ENCODE measurements around the gene GGT7.

GGT7 gene

DNA sequence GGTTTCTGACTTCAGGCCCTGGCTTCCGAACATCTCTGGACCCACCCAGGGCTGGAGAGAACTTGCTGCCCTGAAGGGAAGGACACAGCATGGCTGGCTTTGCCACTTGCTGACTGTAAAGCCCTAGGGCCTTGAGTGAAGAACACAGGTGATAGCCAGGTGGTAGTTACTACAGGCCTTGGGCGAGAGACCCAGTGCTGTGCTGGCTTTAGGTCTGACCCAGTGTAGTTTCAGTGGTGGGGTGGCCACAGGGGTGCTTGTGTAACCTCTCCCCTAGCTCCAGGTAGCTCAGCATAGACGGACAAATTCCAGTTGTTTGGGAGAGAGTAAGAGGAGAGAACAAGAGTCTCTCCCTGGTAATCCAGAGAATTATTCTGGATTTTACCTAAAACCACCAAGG is 74.3 kb downstream of the GGT7 start:
- no peak for DNase-seq (ENCODE audit: low read depth)
- TF ChIP-seq, protein P1, sequence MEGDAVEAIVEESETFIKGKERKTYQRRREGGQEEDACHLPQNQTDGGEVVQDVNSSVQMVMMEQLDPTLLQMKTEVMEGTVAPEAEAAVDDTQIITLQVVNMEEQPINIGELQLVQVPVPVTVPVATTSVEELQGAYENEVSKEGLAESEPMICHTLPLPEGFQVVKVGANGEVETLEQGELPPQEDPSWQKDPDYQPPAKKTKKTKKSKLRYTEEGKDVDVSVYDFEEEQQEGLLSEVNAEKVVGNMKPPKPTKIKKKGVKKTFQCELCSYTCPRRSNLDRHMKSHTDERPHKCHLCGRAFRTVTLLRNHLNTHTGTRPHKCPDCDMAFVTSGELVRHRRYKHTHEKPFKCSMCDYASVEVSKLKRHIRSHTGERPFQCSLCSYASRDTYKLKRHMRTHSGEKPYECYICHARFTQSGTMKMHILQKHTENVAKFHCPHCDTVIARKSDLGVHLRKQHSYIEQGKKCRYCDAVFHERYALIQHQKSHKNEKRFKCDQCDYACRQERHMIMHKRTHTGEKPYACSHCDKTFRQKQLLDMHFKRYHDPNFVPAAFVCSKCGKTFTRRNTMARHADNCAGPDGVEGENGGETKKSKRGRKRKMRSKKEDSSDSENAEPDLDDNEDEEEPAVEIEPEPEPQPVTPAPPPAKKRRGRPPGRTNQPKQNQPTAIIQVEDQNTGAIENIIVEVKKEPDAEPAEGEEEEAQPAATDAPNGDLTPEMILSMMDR (conservative IDR thresholded peaks at IDR 0.05; ENCODE audit: control insufficient read depth, insufficient read depth, low read depth, low read length), result no peak
- H3K4me3 ChIP-seq (ENCODE audit: control insufficient read depth, low read depth, low read length), result no peak overlapping the region

DNA sequence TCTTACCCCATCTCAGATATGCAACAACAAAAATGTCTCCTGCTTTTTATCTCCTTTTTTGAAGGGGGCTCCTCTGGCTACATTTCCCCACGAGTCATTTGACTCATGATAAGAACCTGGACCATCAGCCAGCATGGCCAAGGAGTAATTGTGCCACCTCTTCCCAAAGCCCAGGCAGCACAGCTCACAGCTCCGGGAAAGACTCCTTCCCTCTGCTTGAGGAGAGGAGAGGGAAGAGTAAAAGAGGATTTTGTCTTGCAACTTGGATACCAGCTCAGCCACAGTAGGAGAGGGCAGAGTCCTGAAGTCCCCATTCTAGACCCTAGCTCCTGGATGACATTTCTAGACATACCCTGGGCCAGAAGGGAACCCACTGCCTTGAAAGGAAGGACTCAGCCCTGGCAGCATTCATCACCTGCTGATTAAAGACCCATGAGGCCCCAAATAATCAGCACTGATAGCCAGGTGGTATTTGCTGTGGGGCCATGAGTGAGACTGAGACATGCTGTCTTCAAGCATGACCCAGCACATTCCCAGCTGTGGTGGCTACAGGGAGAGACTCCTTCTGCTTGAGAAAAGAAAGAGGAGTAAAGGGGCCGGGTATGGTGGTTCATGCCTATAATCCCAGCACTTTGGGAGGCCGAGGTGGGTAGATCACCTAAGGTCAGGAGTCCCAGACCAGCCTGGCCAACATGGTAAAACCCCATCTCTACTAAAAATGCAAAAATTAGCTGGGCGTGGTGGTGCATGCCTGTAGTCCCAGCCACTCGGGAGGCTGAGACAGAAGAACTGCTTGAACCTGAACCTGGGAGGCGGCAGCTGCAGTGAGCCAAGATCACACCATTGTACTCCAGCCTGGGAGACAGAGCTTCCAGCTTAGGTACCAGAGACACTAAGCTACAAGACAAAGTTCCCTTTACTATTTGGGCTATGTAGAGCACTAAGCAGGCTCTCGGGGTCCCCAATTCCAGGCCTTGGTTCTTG is 75.4 kb downstream of the GGT7 start:
- TF ChIP-seq, protein P1 (conservative IDR thresholded peaks at IDR 0.05; ENCODE audit: control insufficient read depth, insufficient read depth, low read depth, low read length), result no peak
- no peak overlapping the region for H3K4me3 ChIP-seq (ENCODE audit: control insufficient read depth, low read depth, low read length)
- DNase-seq (ENCODE audit: low read depth), result no peak
